Adrenal gland (tissue), 5 donors: ENCODE measurements around the gene RPL35.

Experiments
- CTCF ChIP-seq, 6 experiments: fragments of 450-650 bp in 4 of 6; fragments of 200-600 bp in 2 of 6; sonication (generic) in 1 of 6; IDR thresholded peaks; 1 replicate in 5 of 6; 2 replicates in 1 of 6; pipeline versions ENCODE4 v1.5.1 to v1.8.0; 2016 to 2021; ENCODE audit warnings: antibody characterized with exemption in 6 of 6, mild to moderate bottlenecking in 2 of 6, moderate library complexity in 1 of 6
- POLR2A ChIP-seq, 2 donors: fragments of 450-650 bp; IDR thresholded peaks; one replicate each; pipeline ENCODE4 v1.6.1; 2017; ENCODE audit warnings: antibody characterized with exemption in 2 of 2, mild to moderate bottlenecking in 2 of 2, moderate library complexity in 1 of 2
- donor health status: DM: no; HTN: no; CAD: no.

DNA sequence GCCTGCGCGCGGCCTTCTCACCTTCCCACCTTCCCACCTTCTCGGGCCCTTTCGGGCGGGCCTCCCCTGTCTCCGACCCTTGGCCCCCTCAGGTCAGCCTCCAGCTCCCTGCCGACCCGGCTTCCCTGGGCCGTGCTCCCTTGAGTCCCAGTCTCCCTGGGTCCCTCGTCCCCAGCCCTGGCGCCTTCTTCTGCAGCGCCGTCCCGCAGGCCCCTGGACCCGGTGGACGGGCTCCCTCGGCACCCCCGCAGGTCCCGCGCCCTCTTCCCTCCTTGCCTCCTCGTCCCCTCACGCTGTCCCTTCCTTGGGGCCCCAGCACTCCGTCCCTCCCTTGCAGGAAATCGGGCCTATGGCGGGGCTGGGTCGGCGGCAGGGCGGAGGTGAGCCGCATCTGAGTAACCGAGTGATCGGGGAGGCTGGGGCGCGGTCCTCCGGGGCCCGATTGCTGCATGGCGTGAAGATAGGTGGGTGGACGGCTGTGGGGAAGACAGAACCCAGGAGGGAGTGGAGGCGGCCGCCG is 7.8 kb upstream of the RPL35 start:
- TF ChIP-seq CTCF (IDR thresholded peaks at IDR 0.05) = no peak
- TF ChIP-seq POLR2A (IDR thresholded peaks at IDR 0.05) = no peak
